Fibroblast of villous mesenchyme (primary cell): ENCODE data around the gene USP47. TPM values are rescaled to one million over a fixed set of nuclear protein-coding genes. Genes with fewer than 3 reads are reported as not detected.
A peak's percentile ranks its signal among the peaks of the same experiment; 100 is the strongest.

Experiments used
- DNase-seq: peaks from one replicate; pipeline ENCODE4 v3.0.0-alpha.2; 2010; ENCODE audit warnings: low read depth
- H3K4me3 ChIP-seq: 2 replicates; pipeline ENCODE4 v1.5.1; 2011; ENCODE audit warnings: low read depth, mild to moderate bottlenecking, low read length
- total RNA-seq: library from RNA; depleted of rRNA; stranded (reverse); fragments of >200 nt; gene quantifications from 2 replicates; pipeline ENCODE4 v1.2.3, GENCODE V29; 2012
- TF ChIP-seq, protein P1 (sequence below): IDR thresholded peaks from 2 replicates; pipeline ENCODE4 v1.5.1; 2012; ENCODE audit warnings: low read depth, mild to moderate bottlenecking, low read length; ENCODE audit not compliant: insufficient read depth

The USP47 gene
- total RNA-seq, 1 donor = 116 TPM

GRCh38 chr11:12007769-12008737, 166.3 kb downstream of the USP47 start, which contains the start of gene DKK3:
DKK3 (minus strand) TSS chr11:12008626; CDS start chr11:12008582, 44 bp downstream.
- DNase-seq = peak; percentile 26
- peak within 1 kb of the TSS; percentile 88 for H3K4me3 ChIP-seq
- TF ChIP-seq, protein P1, sequence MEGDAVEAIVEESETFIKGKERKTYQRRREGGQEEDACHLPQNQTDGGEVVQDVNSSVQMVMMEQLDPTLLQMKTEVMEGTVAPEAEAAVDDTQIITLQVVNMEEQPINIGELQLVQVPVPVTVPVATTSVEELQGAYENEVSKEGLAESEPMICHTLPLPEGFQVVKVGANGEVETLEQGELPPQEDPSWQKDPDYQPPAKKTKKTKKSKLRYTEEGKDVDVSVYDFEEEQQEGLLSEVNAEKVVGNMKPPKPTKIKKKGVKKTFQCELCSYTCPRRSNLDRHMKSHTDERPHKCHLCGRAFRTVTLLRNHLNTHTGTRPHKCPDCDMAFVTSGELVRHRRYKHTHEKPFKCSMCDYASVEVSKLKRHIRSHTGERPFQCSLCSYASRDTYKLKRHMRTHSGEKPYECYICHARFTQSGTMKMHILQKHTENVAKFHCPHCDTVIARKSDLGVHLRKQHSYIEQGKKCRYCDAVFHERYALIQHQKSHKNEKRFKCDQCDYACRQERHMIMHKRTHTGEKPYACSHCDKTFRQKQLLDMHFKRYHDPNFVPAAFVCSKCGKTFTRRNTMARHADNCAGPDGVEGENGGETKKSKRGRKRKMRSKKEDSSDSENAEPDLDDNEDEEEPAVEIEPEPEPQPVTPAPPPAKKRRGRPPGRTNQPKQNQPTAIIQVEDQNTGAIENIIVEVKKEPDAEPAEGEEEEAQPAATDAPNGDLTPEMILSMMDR = no peak

Other genes with a start within 250 kb of the USP47 start
- gene GALNT18, start 220.0 kb upstream of the USP47 start, total RNA-seq = 5.2 and 11.7 TPM in 2 replicates
- 316 and 338 TPM in 2 replicates for gene DKK3, start 166.7 kb downstream of the USP47 start, total RNA-seq